Measurements from ENCODE around the gene SMAP1.
"Not testable (repeated sequence)": the region's sequence is repeated elsewhere in the genome, so short reads cannot be mapped to it uniquely, and the experiment has no call there.

Gene SMAP1

DNA sequence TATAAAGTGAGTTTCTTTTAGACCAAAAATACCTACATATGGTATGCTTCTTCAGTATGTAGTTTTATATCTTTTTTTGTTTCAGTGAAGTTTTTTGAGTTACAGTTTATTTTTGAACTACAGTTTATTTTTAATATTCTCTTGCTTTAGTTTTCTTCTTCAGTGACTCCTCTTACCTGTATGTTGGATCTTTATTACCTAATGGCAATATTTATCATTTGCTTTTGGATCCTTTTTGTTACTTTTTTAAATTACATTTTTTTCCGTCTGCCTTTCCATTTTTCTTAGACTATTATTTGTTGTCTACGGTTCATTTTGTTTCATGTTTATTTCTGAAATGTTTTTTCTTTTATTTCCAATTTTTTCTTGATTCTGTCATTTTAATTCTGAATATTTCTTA lies 71.9 kb downstream of the SMAP1 start:
- no peak overlapping the region for H3K4me3 Mint-ChIP-seq
- H3K9me3 Mint-ChIP-seq: peaks cover 13% of the 10 kb centered on the region
- H3K27me3 Mint-ChIP-seq (ENCODE audit: low read depth): no peaks in the 10 kb centered on the region
- no peak overlapping the region for H3K27ac Mint-ChIP-seq
- peaks cover 55% of the 10 kb centered on the region for H3K36me3 Mint-ChIP-seq (ENCODE audit: low read depth)
- H3K4me1 Mint-ChIP-seq (ENCODE audit: low read depth): peaks cover 4% of the 10 kb centered on the region

DNA sequence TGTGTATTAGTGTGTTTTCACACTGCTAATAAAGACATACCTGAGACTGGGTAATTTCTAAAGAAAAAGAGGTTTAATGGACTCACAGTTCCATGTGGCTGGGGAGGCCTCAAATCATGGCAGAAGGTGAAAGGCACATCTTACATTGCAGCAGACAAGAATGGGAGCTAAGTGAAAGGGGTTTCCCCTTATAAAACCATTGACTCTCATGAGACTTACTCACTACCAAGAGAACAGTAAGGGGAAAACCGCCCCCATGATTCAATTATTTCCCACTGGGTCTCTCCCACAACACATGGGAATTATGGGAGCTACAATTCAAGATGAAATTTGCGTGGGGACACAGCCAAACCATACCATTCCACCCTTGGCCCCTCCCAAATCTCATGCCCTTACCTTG lies 73.1 kb downstream of the SMAP1 start:
- H3K27ac Mint-ChIP-seq; H3K4me3 Mint-ChIP-seq; H3K27me3 Mint-ChIP-seq (ENCODE audit: low read depth); H3K4me1 Mint-ChIP-seq (ENCODE audit: low read depth): not testable (repeated sequence)
- peaks cover 14% of the 10 kb centered on the region for H3K9me3 Mint-ChIP-seq
- peaks cover 54% of the 10 kb centered on the region for H3K36me3 Mint-ChIP-seq (ENCODE audit: low read depth)

DNA sequence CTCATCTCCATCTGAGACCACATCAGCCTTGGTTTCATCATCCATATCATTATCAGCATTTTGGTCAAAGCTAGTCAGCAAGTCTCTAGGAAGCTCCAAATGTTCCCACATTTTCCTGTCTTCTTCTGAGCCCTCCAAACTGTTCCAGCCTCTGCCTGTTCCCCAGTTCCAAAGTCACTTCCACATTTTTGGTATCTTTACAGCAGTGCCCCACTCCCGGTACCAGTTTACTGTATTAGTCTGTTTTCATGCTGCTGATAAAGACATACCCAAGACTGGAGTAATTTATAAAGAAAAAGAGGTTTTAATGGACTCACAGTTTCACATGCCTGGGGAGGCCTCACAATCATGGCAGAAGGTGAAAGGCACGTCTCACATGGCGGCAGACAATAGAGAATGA lies 74.8 kb downstream of the SMAP1 start:
- peaks cover 17% of the 10 kb centered on the region for H3K9me3 Mint-ChIP-seq
- H3K27me3 Mint-ChIP-seq (ENCODE audit: low read depth); H3K27ac Mint-ChIP-seq; H3K4me1 Mint-ChIP-seq (ENCODE audit: low read depth); H3K4me3 Mint-ChIP-seq: not testable (repeated sequence)
- H3K36me3 Mint-ChIP-seq (ENCODE audit: low read depth): peaks cover 58% of the 10 kb centered on the region

DNA sequence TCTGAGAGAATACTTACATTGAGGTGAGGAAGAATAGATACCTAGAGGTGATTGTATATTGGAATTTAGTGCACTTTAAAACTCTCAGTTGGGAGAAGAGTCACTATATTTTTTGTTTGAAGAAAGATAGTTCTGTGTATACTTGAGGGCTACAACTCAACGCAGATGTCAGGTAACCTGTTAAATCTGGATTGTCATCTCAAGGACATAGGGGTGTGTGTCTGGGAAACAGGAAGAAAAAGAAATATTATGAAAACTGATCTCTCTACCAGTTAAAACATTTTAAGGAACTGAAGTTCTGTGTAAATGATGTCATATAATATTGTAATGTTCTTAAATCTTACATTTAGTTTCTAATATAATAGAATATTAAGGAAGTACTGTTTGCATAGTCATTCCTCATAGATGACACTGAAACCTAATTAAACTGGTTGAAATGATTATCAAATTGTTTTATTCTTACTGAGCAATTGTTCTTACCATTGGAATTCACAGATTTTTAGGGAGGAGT lies 86.2 kb downstream of the SMAP1 start:
- Mint-ChIP-seq H3K4me1 (ENCODE audit: low read depth) (no peaks in the 10 kb centered on the region), H3K36me3 (ENCODE audit: low read depth) (peaks cover 16% of the 10 kb centered on the region), H3K4me3 (no peak overlapping the region), H3K27me3 (ENCODE audit: low read depth) (no peaks in the 10 kb centered on the region), H3K27ac (no peak overlapping the region), H3K9me3 (peaks cover 6% of the 10 kb centered on the region)

DNA sequence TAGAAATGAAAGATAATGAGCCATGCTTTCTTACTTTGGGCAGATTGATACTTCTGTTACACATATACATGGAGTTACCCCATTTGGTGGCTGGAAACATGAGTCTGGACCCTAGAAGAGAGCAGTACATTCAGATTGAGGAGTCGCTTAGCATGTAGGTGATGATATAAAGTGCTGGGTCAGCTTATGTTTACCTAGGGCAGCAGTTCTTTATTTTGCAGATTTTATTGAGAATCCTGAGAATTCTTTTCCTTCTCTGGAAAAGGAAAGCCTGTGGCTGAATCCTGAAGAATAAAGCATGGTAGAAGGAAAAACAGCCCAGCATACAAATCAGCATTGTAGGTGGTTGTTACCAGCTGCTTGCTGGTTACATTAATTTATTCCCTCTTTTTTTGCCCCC lies 91.2 kb downstream of the SMAP1 start:
- Mint-ChIP-seq H3K4me3 (no peak overlapping the region), H3K27ac (no peak overlapping the region), H3K4me1 (ENCODE audit: low read depth) (no peaks in the 10 kb centered on the region), H3K36me3 (ENCODE audit: low read depth) (peaks cover 13% of the 10 kb centered on the region), H3K9me3 (peaks cover 6% of the 10 kb centered on the region), H3K27me3 (ENCODE audit: low read depth) (no peaks in the 10 kb centered on the region)

DNA sequence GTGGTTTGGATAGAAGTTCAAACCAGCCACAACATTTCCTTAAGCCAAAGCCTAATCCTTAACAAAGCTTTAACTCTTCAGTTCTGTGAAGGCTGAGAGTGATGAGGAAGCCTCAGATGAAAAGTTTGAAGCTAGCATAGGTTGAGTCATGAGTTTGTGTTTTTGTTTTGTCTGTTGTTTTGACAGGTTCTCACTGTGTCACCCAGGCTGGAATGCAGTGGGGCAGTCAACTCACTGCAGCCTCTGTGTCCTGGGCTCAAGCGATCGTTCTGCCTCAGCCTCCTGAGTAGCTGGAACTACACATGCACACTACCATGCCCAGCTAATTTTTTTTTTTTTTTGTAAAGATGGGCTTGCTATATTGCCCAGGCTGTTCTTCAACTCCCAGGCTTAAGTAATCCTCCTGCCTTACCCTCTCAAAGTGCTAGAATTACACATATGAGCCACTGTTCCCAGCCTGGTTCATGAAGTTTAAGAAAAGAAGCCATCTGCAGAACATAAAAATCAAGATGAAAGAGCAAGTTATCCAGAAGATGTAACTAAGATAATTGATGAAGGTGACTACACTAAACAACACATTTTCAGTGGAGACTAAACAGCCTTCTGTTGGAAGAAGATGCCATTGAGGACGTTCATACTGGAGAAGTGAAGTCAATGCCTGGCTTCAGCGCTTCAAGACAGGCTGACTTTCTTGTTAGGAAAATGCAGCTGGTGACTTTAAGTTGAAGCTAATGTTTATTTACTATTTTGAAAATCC lies 96.2 kb downstream of the SMAP1 start:
- no peak overlapping the region for H3K27ac Mint-ChIP-seq
- peaks cover 15% of the 10 kb centered on the region for H3K36me3 Mint-ChIP-seq (ENCODE audit: low read depth)
- H3K9me3 Mint-ChIP-seq: no peaks in the 10 kb centered on the region
- H3K4me3 Mint-ChIP-seq: no peak overlapping the region
- H3K4me1 Mint-ChIP-seq (ENCODE audit: low read depth): no peaks in the 10 kb centered on the region
- H3K27me3 Mint-ChIP-seq (ENCODE audit: low read depth): no peaks in the 10 kb centered on the region

DNA sequence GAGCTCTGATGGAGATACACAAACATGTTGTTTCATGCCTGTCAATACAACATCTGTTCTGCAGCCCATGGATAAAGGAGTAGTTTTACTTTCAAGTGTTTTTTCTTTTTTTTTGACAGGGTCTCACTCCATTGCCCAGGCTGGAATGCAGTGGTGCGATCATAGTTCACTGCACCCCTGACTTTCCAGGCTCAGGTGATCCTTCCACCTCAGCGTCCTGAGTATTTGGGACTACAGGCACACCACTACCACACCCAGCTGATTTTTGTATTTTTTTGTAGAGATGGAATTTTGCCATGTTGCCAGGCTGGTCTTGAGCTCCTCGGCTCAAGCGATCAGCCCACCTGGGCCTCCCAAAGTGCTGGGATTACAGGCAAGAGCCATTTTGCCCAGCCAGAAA lies 97.0 kb downstream of the SMAP1 start:
- H3K36me3 Mint-ChIP-seq (ENCODE audit: low read depth): peaks cover 15% of the 10 kb centered on the region
- no peak overlapping the region for H3K4me3 Mint-ChIP-seq
- no peaks in the 10 kb centered on the region for H3K27me3 Mint-ChIP-seq (ENCODE audit: low read depth)
- no peaks in the 10 kb centered on the region for H3K4me1 Mint-ChIP-seq (ENCODE audit: low read depth)
- no peak overlapping the region for H3K27ac Mint-ChIP-seq
- H3K9me3 Mint-ChIP-seq: no peaks in the 10 kb centered on the region

DNA sequence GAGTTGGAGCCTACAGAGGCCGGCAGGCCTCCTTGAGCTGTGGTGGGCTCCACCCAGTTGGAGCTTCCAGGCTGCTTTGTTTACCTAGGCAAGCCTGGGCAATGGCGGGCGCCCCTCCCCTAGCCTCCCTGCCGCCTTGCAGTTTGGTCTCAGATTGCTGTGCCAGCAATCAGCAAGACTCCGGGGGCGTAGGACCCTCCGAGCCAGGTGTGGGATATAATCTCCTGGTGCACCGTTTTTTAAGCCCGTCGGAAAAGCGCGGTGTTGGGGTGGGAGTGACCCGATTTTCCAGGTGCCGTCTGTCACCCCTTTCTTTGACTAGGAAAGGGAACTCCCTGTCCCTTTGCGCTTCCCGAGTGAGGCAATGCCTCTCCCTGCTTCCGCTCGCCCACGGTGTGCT lies 103.7 kb downstream of the SMAP1 start:
- H3K36me3 Mint-ChIP-seq (ENCODE audit: low read depth): peaks cover 26% of the 10 kb centered on the region
- not testable (repeated sequence) for H3K27me3 Mint-ChIP-seq (ENCODE audit: low read depth); H3K4me3 Mint-ChIP-seq; H3K9me3 Mint-ChIP-seq; H3K4me1 Mint-ChIP-seq (ENCODE audit: low read depth); H3K27ac Mint-ChIP-seq

DNA sequence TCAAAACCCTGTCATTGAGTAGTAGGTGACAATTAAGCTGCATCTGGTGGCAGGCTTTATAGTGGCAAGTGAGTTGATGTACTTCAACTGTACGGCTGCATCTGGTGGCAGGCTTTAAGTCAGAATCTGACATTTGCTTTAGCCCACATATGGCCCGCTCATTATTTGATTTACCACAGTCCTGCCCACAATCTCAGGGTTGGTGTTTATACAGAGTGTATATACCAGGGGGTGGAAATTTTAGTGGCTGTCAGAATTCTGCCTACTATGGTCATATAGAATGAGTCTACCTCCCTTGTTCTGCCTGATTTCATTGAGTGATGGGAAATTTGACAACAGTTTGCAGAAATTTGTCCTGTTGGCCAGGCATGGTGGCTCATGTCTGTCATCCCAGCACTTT lies 112.3 kb downstream of the SMAP1 start:
- H3K36me3 Mint-ChIP-seq (ENCODE audit: low read depth): peaks cover 40% of the 10 kb centered on the region
- no peaks in the 10 kb centered on the region for H3K4me1 Mint-ChIP-seq (ENCODE audit: low read depth)
- H3K4me3 Mint-ChIP-seq: no peak overlapping the region
- no peaks in the 10 kb centered on the region for H3K27me3 Mint-ChIP-seq (ENCODE audit: low read depth)
- H3K9me3 Mint-ChIP-seq: peaks cover 26% of the 10 kb centered on the region
- H3K27ac Mint-ChIP-seq: no peak overlapping the region

DNA sequence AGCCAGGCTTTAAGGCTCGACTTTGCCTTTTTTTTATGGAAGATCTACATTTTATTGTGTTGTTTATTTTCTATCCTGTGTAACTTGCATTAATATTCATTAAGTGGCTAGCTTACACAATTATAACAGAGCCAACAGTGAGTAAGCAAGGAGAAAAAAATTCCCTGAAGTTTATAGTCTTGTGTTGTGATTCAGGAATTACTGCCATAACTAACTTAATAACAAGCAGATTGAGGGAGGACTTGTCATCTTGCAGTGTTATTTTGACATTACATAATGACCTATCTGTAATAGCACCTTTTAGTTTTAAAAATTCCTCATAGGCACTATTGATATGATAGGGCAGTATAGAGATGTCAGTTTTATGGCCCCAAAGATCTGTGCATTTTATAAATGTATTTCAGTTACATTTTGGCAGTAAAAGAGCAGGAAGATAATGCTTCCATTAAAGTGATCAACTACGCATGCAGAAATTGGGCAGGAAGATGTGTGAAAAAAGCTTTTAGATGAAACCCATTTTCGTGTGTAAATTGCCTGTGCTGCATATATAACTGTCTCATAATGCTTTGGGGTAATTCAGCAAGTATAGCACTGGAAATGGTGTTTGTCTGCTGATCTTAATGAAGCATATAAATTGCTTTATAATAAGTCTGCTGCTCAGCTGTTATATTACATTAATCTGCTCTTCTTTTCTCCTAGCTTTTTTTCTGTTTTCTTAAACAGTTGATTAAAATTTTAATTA lies 123.0 kb downstream of the SMAP1 start:
- Mint-ChIP-seq H3K36me3 (ENCODE audit: low read depth) (peaks cover 19% of the 10 kb centered on the region), H3K4me3 (no peak overlapping the region), H3K4me1 (ENCODE audit: low read depth) (peaks cover 2% of the 10 kb centered on the region), H3K27me3 (ENCODE audit: low read depth) (no peaks in the 10 kb centered on the region), H3K27ac (no peak overlapping the region), H3K9me3 (peaks cover 14% of the 10 kb centered on the region)

DNA sequence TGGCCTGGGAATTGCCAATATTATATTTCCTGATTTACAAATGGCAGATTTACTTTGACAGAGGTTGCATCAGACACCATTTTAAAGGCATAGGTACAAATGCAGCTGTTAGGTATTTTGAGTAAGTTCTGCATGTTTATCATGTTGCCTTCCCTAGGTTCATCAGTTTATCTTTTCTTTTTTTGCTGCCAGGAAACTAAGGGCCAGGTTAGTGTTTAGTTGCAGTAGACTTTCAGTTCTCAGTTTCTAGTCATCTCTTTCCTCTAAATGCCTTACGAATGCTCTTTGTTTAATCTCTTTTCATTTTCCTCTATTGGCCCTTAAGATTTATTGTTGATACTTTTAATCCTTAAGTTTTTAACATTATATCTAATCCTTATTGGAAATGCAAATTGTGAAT lies 129.9 kb downstream of the SMAP1 start:
- H3K36me3 Mint-ChIP-seq (ENCODE audit: low read depth): peaks cover 36% of the 10 kb centered on the region
- H3K27me3 Mint-ChIP-seq (ENCODE audit: low read depth): no peaks in the 10 kb centered on the region
- peaks cover 25% of the 10 kb centered on the region for H3K4me1 Mint-ChIP-seq (ENCODE audit: low read depth)
- no peak overlapping the region for H3K4me3 Mint-ChIP-seq
- no peak overlapping the region for H3K27ac Mint-ChIP-seq
- peaks cover 6% of the 10 kb centered on the region for H3K9me3 Mint-ChIP-seq

DNA sequence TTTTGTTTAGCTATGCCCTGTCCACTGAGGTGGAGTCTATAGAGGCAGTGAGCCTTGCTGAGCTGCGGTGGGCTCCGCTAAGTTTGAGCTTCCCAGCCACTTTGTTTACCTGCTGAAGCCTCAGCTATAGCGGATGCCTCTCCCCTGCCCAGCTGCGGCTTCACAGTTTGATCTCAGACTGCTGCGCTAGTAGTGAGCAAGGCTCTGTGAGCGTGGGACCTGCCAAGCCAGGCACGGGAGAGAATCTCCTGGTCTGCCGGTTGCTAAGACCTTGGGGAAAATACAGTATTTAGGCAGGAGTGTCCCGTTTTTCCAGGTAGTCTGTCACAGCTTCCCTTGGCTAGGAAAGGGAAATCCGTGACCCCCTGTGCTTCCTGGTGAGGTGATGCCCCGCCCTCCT lies 138.4 kb downstream of the SMAP1 start:
- Mint-ChIP-seq H3K4me3 (no peak overlapping the region), H3K36me3 (ENCODE audit: low read depth) (peaks cover 25% of the 10 kb centered on the region), H3K4me1 (ENCODE audit: low read depth) (peaks cover 4% of the 10 kb centered on the region), H3K27me3 (ENCODE audit: low read depth) (no peaks in the 10 kb centered on the region), H3K27ac (no peak overlapping the region), H3K9me3 (no peaks in the 10 kb centered on the region)

DNA sequence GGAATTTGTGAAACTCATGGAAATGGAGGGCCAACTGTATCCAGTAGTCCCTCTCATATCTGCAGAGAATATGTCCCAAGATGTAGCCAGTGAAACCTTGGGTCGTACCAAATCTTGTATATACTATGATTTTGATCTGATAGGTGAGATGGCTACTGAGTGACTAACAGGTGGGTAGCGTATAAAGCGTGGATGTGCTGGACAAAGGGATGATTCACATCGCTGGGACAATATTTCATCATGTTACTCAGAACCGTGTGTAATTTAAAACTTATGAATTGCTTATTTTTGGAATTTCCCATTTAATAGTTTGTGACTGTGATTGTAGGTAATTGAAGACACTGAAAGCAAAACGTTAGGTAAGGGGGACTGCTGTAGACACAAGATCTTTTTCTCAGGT lies 144.1 kb downstream of the SMAP1 start:
- Mint-ChIP-seq H3K4me1 (ENCODE audit: low read depth) (no peaks in the 10 kb centered on the region), H3K9me3 (no peaks in the 10 kb centered on the region), H3K36me3 (ENCODE audit: low read depth) (no peaks in the 10 kb centered on the region), H3K4me3 (no peak overlapping the region), H3K27ac (no peak overlapping the region), H3K27me3 (ENCODE audit: low read depth) (no peaks in the 10 kb centered on the region)

DNA sequence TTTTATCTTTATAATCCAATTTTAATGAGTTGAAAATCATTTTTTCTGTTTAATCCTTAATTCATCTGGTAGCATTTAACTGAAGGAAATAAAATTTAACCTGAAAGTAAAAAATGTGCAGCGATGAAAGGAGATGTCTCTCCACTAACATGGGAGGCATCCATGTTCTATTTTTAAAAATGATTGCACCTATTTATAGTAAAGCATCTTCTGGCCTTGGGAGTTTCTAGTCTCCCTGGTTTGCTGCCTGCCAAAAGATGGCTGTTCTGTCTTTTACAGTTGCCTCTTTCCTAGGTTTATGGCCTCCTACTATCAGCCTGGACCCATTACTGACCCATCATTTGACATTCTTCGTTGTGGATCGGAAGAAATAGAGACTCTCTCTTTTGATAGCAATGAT lies 146.2 kb downstream of the SMAP1 start:
- no peaks in the 10 kb centered on the region for H3K9me3 Mint-ChIP-seq
- no peak overlapping the region for H3K4me3 Mint-ChIP-seq
- no peaks in the 10 kb centered on the region for H3K4me1 Mint-ChIP-seq (ENCODE audit: low read depth)
- H3K36me3 Mint-ChIP-seq (ENCODE audit: low read depth): no peaks in the 10 kb centered on the region
- H3K27ac Mint-ChIP-seq: no peak overlapping the region
- no peaks in the 10 kb centered on the region for H3K27me3 Mint-ChIP-seq (ENCODE audit: low read depth)

DNA sequence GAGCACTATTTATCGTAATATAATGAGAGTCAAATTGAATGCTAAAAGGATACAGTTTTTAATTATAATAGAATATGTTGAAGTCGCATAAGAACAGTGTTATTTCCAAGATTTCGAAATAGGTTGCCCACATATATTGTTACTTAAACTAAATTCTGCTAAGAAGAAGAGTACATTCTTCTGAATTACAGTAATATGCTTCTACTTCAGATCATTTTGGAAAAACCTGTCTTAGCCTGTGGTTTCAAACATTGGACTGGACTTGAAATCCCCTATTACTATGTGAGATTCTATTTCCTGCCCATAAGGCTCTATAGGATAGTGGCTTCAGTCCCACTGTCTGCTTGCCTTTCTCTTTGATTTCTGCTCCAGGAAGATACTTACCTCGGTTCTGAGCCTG lies 152.0 kb downstream of the SMAP1 start:
- Mint-ChIP-seq H3K36me3 (ENCODE audit: low read depth) (peaks cover 6% of the 10 kb centered on the region), H3K27ac (no peak overlapping the region), H3K9me3 (peaks cover 9% of the 10 kb centered on the region), H3K4me1 (ENCODE audit: low read depth) (no peaks in the 10 kb centered on the region), H3K4me3 (no peak overlapping the region), H3K27me3 (ENCODE audit: low read depth) (no peaks in the 10 kb centered on the region)
